LNCaP clone FGC (cell line): ENCODE measurements around the gene PRPF18.
A peak's percentile ranks its signal among the peaks of the same experiment; 100 is the strongest.

ENCODE experiments used
- DNase-seq: peaks from one replicate; pipeline ENCODE4 v3.0.0-alpha.2; 2011; ENCODE audit warnings: low read depth
- H3K4me3 ChIP-seq: 2 replicates; pipeline ENCODE4 v1.5.1; 2011; ENCODE audit warnings: mild to moderate bottlenecking, low read depth, low read length, control low read depth
- CTCF ChIP-seq: IDR thresholded peaks from 2 replicates; pipeline ENCODE4 v1.5.1; 2012; ENCODE audit warnings: mild to moderate bottlenecking; ENCODE audit not compliant: control insufficient read depth, insufficient read depth; ENCODE audit errors: extremely low read depth

The PRPF18 gene

GRCh38 chr10:13587391-13587790 is 626 bp downstream of the PRPF18 start:
- no peak for TF ChIP-seq CTCF
- DNase-seq: no peak
- peak overlapping the region; percentile 68 for H3K4me3 ChIP-seq

- no peak for DNase-seq
- no peak overlapping the region for H3K4me3 ChIP-seq
- peak; percentile 44 for TF ChIP-seq CTCF
These were observed 2.6 kb downstream of the PRPF18 start for GRCh38 chr10:13589316-13589715.

GRCh38 chr10:13590886-13591285 is 4.1 kb downstream of the PRPF18 start:
- DNase-seq: no peak
- no peak overlapping the region for H3K4me3 ChIP-seq
- TF ChIP-seq CTCF: no peak

- H3K4me3 ChIP-seq: no peak overlapping the region
- TF ChIP-seq CTCF: no peak
- no peak for DNase-seq
These were observed 5.5 kb downstream of the PRPF18 start for GRCh38 chr10:13592306-13592705.

GRCh38 chr10:13593535-13593934 is 6.8 kb downstream of the PRPF18 start:
- H3K4me3 ChIP-seq: no peak overlapping the region
- DNase-seq: no peak
- no peak for TF ChIP-seq CTCF

GRCh38 chr10:13594641-13595040 is 7.9 kb downstream of the PRPF18 start:
- no peak for DNase-seq
- TF ChIP-seq CTCF: no peak

GRCh38 chr10:13597909-13598308 is 11.1 kb downstream of the PRPF18 start:
- TF ChIP-seq CTCF: no peak
- no peak for DNase-seq
- no peak overlapping the region for H3K4me3 ChIP-seq

More at GRCh38 chr10:13594641-13595040, 7.9 kb downstream of the PRPF18 start:
- H3K4me3 ChIP-seq: no peak overlapping the region
